ENCODE measurements around the gene TOMM34. TPM values are rescaled to one million over a fixed set of nuclear protein-coding genes. Genes with fewer than 3 reads are reported as not detected.

TOMM34 gene
- total and polyA plus RNA-seq, 2 of the 13 experiments (the other 11 are each of a cell fraction or from before 2014, with no cell fraction given) = 36.2 to 52.0 TPM

DNA sequence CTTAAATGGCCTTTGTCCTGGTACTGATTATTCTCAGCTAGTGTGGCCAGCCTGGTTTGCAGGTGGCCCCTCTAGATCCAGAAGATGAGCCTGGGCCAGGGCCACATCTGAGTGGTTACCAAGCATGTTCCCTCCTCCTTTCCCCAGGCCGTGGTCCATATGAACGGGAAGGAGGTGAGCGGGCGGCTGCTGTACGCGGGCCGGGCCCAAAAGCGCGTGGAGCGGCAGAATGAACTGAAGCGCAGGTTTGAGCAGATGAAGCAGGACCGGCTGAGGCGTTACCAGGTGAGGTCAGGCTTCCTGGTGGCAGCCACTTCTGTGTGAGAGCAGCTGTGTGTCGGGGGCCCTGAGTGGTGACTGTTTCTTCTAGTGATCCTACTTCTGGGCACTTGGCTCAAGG is 38.8 kb downstream of the TOMM34 start:
- Histone ChIP-seq H3K9ac (ENCODE audit: insufficient read depth, low read depth, low read length) (no peak overlapping the region), H3K4me2 (ENCODE audit: low read depth, low read length) (no peak overlapping the region), H3K4me1 (ENCODE audit: insufficient read depth, low read length) (no peaks in the 10 kb centered on the region), H2AFZ (ENCODE audit: low read length) (no peak overlapping the region), H3K27me3 (ENCODE audit: control insufficient read depth in 1 of 2, insufficient read depth in 2 of 2, low read length in 2 of 2) (no peaks in the 10 kb centered on the region), H3K4me3 (replicated peaks in 1 of 3; ENCODE audit: insufficient read depth in 1 of 3, low read depth in 2 of 3, low read length in 3 of 3) (no peak overlapping the region), H4K20me1 (ENCODE audit: insufficient read depth, low read length) (no peaks in the 10 kb centered on the region), H3K36me3 (replicated peaks in 1 of 2; ENCODE audit: control insufficient read depth in 1 of 2, insufficient read depth in 2 of 2, low read length in 2 of 2) (peaks cover 34 to 76% of the 10 kb centered on the region in 2 experiments), H3K27ac (ENCODE audit: extremely low read length, insufficient read depth, low read length) (no peak overlapping the region), H3K79me2 (ENCODE audit: insufficient read depth, low read length) (no peaks in the 10 kb centered on the region), H3K9me3 (ENCODE audit: low read length) (no peaks in the 10 kb centered on the region)
- ChIA-PET CTCF (ENCODE audit: low intra/inter-chr PET ratio, low total read pairs) (no interaction called here), POLR2A (interaction anchor here (1.4 kb wide), 1 partner anchor 25 kb away, joined by 3 read pairs; no protein-coding TSS in a partner anchor)
- intact Hi-C loops (cut with micrococcal nuclease; ENCODE audit: unreplicated experiment) = no loop called here
- FAIRE-seq (no peak), DNase-seq (ENCODE audit: low spot score) (no peak), ATAC-seq (no peak)
- no TSS peak for BruUV-seq (replicated peaks)
- TF ChIP-seq, protein P1, sequence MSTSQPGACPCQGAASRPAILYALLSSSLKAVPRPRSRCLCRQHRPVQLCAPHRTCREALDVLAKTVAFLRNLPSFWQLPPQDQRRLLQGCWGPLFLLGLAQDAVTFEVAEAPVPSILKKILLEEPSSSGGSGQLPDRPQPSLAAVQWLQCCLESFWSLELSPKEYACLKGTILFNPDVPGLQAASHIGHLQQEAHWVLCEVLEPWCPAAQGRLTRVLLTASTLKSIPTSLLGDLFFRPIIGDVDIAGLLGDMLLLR (CRISPR knock-in tag; IDR thresholded peaks at IDR 0.05) = no peak
- no peak for TF ChIP-seq ZNF652 (CRISPR knock-in tag; IDR thresholded peaks at IDR 0.05; ENCODE audit: borderline replicate concordance, low read depth)
- TF ChIP-seq, protein P2, sequence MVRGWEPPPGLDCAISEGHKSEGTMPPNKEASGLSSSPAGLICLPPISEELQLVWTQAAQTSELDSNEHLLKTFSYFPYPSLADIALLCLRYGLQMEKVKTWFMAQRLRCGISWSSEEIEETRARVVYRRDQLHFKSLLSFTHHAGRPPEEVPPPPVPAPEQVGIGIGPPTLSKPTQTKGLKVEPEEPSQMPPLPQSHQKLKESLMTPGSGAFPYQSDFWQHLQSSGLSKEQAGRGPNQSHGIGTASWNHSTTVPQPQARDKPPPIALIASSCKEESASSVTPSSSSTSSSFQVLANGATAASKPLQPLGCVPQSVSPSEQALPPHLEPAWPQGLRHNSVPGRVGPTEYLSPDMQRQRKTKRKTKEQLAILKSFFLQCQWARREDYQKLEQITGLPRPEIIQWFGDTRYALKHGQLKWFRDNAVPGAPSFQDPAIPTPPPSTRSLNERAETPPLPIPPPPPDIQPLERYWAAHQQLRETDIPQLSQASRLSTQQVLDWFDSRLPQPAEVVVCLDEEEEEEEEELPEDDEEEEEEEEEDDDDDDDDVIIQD (CRISPR knock-in tag; IDR thresholded peaks at IDR 0.05; ENCODE audit: low read depth) = no peak
- TF ChIP-seq TOE1 (CRISPR knock-in tag; IDR thresholded peaks at IDR 0.05) = no peak
- TF ChIP-seq DNMT1 (CRISPR knock-in tag; IDR thresholded peaks at IDR 0.05) = no peak
- no peak for TF ChIP-seq PHF5A (CRISPR knock-in tag; IDR thresholded peaks at IDR 0.05; ENCODE audit: low read depth, unreplicated experiment)
- no peak for TF ChIP-seq RCOR2 (CRISPR knock-in tag; IDR thresholded peaks at IDR 0.05)
- TF ChIP-seq SMARCE1 (IDR thresholded peaks at IDR 0.05; ENCODE audit: borderline replicate concordance) = no peak
- TF ChIP-seq, protein P3, sequence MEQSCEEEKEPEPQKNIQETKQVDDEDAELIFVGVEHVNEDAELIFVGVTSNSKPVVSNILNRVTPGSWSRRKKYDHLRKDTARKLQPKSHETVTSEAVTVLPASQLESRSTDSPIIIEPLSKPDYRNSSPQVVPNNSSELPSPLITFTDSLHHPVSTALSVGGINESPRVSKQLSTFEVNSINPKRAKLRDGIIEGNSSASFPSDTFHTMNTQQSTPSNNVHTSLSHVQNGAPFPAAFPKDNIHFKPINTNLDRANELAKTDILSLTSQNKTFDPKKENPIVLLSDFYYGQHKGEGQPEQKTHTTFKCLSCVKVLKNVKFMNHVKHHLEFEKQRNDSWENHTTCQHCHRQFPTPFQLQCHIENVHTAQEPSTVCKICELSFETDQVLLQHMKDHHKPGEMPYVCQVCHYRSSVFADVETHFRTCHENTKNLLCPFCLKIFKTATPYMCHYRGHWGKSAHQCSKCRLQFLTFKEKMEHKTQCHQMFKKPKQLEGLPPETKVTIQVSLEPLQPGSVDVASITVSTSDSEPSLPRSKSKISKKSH (CRISPR knock-in tag; IDR thresholded peaks at IDR 0.05; ENCODE audit: borderline replicate concordance) = peak; percentile 67; the same call in 1 of the 2 replicates
- TF ChIP-seq, protein P4, sequence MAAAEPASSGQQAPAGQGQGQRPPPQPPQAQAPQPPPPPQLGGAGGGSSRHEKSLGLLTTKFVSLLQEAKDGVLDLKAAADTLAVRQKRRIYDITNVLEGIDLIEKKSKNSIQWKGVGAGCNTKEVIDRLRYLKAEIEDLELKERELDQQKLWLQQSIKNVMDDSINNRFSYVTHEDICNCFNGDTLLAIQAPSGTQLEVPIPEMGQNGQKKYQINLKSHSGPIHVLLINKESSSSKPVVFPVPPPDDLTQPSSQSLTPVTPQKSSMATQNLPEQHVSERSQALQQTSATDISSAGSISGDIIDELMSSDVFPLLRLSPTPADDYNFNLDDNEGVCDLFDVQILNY (CRISPR knock-in tag; conservative IDR thresholded peaks at IDR 0.05) = no peak
- 0 out of 2 replicates have a peak, but pooled peaks have one; percentile 26 for TF ChIP-seq ZNF768 (CRISPR knock-in tag; IDR thresholded peaks at IDR 0.05)
- no peak for TF ChIP-seq KDM2A (CRISPR knock-in tag; IDR thresholded peaks at IDR 0.05; ENCODE audit: borderline replicate concordance, low read depth)
- in situ Hi-C loops (cut with HindIII; ENCODE audit: extremely low pct_ligation_motif_present, low pct_unique_long_range_greater_than_20kb) = no loop called here
- WGBS (ENCODE audit: low lambda C conversion rate) = 97% methylated on average over 14 of the region's 14 CpGs
